Panc1 (cell line): ENCODE data around the gene TMEM273. TPM values are rescaled to one million over a fixed set of nuclear protein-coding genes. Genes with fewer than 3 reads are reported as not detected.

Experiments
- ATAC-seq: fragments of 200-7000 bp; cut with Tn5 transposase; 2 replicates; pipeline ENCODE4 v1.9.1; 2020; ENCODE audit warnings: mild to moderate bottlenecking, moderate library complexity
- BruUV-seq: library from RNA; stranded (reverse); fragments of 400-500 nt; replicated peaks from 2 replicates; lab custom pipeline; 2021; lab: Mats Ljungman, UMichigan
- CTCF ChIA-PET: fragments of 300-600 bp; sonication (Branson Sonifier 250); formaldehyde crosslinking; loops from one replicate; lab custom pipeline; 2022; ENCODE audit warnings: antibody characterized with exemption; lab: Charles Lee
- POLR2A ChIA-PET: fragments of 300-600 bp; sonication (Branson Sonifier 250); formaldehyde crosslinking; loops from one replicate; lab custom pipeline; 2022; ENCODE audit warnings: antibody characterized with exemption; lab: Charles Lee
- DNase-seq: peaks from one replicate; pipeline ENCODE4 v3.0.0-alpha.2; 2010; ENCODE audit warnings: low read depth, low spot score
- H3K27ac ChIP-seq: 2 replicates; pipeline ENCODE4 v1.5.1; 2011; ENCODE audit warnings: mild to moderate bottlenecking, low read length, inconsistent platforms
- H3K27me3 ChIP-seq: fragments of 200-500 bp; sonication (Bioruptor generic); 2 replicates; pipeline ENCODE4 v1.6.0; 2014; ENCODE audit warnings: low read length, inconsistent platforms; ENCODE audit not compliant: control insufficient read depth, insufficient read depth
- H3K36me3 ChIP-seq: fragments of 200-500 bp; sonication (Bioruptor generic); 2 replicates; pipeline ENCODE4 v1.5.1; 2014; ENCODE audit warnings: inconsistent platforms, mild to moderate bottlenecking, low read length, moderate library complexity; ENCODE audit not compliant: control insufficient read depth, insufficient read depth
- H3K4me1 ChIP-seq: 2 replicates; pipeline ENCODE4 v1.5.1; 2011; ENCODE audit warnings: inconsistent platforms, mild to moderate bottlenecking, low read length, moderate library complexity; ENCODE audit not compliant: control insufficient read depth, insufficient read depth
- H3K4me3 ChIP-seq, 2 experiments: 2 replicates each; pipeline ENCODE4 v1.5.1; 2011 to 2012; ENCODE audit warnings: low read depth in 2 of 2, low read length in 2 of 2, mild to moderate bottlenecking in 2 of 2, inconsistent platforms in 1 of 2, moderate library complexity in 1 of 2
- H3K9me3 ChIP-seq: fragments of 200-500 bp; sonication (Bioruptor generic); 2 replicates; pipeline ENCODE4 v1.5.1; 2014; ENCODE audit warnings: low read depth, mild to moderate bottlenecking, inconsistent platforms, low read length, moderate library complexity; ENCODE audit not compliant: control insufficient read depth, insufficient read depth
- POLR2AphosphoS5 ChIP-seq: IDR thresholded peaks from 2 replicates; pipeline ENCODE4 v1.6.1; 2012; ENCODE audit warnings: mild to moderate bottlenecking, low read depth, low read length, moderate library complexity
- SIN3A ChIP-seq: IDR thresholded peaks from 2 replicates; pipeline ENCODE4 v1.6.1; 2012; ENCODE audit warnings: low read depth, mild to moderate bottlenecking, low read length, moderate library complexity, borderline replicate concordance; ENCODE audit not compliant: insufficient read depth
- TCF7L2 ChIP-seq: IDR thresholded peaks from 2 replicates; pipeline ENCODE4 v1.6.1; 2011; ENCODE audit warnings: mild to moderate bottlenecking, low read depth, low read length, inconsistent platforms
- in situ Hi-C: cut with HindIII; loops from 2 replicates; pipeline ENCODE4 v1.10.0; 2016; ENCODE audit warnings: low sequenced_read_pairs, low pct_unique_long_range_greater_than_20kb
- intact Hi-C: fragments of 100-400 bp; cut with micrococcal nuclease; formaldehyde crosslinking; loops from one replicate; pipeline ENCODE4 v1.10.0; 2022; ENCODE audit not compliant: unreplicated experiment
- total RNA-seq: library from RNA; stranded (reverse); gene quantifications from one replicate; pipeline ENCODE4 v1.2.1, GENCODE V29; 2021; ENCODE audit not compliant: unreplicated experiment
- TF ChIP-seq, protein P1 (sequence below), 2 experiments: IDR thresholded peaks; 2 replicates each; pipeline ENCODE4 v1.6.1; 2011 to 2012; ENCODE audit warnings: low read depth in 2 of 2, control low read depth in 1 of 2, low read length in 1 of 2, mild to moderate bottlenecking in 1 of 2, moderate library complexity in 1 of 2; ENCODE audit not compliant: insufficient read depth in 1 of 2
- TF ChIP-seq, protein P2 (sequence below): fragments of 450-650 bp; IDR thresholded peaks from 2 replicates; pipeline ENCODE4 v1.5.1; 2017; ENCODE audit warnings: mild to moderate bottlenecking

Gene TMEM273
- total RNA-seq, 1 experiment from 2014 or later, result 0.23 TPM

DNA sequence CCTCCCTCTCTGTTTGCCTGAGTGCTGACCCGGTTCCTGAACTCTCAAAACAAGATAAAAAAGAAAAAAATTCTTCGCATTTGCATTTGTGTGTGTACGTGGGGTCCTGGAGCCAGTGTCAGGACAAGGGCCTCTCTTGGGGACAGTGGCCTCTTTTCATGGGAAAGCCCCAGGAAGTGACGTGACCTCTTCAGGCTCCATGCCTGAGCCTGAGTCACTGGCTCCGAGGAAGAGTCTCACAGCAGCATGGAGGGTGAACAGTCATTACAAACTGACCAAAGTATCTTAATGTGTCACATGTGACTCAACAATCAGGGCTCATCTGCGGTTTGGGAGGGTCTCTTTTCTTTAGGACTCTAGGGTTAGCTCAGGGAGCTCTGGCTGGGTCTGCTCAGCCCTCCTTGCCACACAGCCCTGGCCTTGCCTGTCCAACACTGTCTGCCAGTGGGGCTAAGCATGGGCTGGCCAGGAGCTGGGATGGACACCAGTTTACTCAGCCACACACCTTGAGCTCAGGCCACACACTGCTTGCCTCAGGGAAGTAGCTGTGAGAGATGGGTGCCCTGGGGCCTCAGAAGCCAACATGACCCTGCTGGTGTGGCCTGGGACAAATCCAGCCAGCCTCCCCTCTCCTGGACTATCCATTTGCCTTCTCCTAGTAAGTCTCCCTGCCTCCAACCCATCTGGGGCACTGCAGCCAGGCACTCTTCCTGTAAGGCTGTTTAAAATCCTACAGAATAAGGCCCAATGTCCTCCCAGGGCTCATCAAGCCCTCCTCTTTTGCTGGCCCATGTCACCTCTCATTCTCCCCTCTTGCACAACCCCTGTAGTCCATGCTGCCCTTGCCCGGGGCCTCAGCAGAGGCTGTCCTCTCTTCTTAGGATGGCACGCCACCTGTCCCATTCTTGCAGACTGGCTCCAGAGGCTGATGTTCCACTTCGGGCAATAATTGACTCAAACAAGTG is 10.5 kb downstream of the TMEM273 start:
- no peaks in the 10 kb centered on the region for H3K4me1 ChIP-seq
- H3K27ac ChIP-seq, result no peak overlapping the region
- peak; percentile 2 for DNase-seq
- TF ChIP-seq SIN3A (no peak), TCF7L2 (no peak), POLR2AphosphoS5 (no peak)
- TF ChIP-seq, protein P1, sequence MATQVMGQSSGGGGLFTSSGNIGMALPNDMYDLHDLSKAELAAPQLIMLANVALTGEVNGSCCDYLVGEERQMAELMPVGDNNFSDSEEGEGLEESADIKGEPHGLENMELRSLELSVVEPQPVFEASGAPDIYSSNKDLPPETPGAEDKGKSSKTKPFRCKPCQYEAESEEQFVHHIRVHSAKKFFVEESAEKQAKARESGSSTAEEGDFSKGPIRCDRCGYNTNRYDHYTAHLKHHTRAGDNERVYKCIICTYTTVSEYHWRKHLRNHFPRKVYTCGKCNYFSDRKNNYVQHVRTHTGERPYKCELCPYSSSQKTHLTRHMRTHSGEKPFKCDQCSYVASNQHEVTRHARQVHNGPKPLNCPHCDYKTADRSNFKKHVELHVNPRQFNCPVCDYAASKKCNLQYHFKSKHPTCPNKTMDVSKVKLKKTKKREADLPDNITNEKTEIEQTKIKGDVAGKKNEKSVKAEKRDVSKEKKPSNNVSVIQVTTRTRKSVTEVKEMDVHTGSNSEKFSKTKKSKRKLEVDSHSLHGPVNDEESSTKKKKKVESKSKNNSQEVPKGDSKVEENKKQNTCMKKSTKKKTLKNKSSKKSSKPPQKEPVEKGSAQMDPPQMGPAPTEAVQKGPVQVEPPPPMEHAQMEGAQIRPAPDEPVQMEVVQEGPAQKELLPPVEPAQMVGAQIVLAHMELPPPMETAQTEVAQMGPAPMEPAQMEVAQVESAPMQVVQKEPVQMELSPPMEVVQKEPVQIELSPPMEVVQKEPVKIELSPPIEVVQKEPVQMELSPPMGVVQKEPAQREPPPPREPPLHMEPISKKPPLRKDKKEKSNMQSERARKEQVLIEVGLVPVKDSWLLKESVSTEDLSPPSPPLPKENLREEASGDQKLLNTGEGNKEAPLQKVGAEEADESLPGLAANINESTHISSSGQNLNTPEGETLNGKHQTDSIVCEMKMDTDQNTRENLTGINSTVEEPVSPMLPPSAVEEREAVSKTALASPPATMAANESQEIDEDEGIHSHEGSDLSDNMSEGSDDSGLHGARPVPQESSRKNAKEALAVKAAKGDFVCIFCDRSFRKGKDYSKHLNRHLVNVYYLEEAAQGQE (IDR thresholded peaks at IDR 0.05; ENCODE audit: insufficient read depth in 1 of 2, low read depth in 2 of 2, low read length in 1 of 2), result no peak
- TF ChIP-seq, protein P2, sequence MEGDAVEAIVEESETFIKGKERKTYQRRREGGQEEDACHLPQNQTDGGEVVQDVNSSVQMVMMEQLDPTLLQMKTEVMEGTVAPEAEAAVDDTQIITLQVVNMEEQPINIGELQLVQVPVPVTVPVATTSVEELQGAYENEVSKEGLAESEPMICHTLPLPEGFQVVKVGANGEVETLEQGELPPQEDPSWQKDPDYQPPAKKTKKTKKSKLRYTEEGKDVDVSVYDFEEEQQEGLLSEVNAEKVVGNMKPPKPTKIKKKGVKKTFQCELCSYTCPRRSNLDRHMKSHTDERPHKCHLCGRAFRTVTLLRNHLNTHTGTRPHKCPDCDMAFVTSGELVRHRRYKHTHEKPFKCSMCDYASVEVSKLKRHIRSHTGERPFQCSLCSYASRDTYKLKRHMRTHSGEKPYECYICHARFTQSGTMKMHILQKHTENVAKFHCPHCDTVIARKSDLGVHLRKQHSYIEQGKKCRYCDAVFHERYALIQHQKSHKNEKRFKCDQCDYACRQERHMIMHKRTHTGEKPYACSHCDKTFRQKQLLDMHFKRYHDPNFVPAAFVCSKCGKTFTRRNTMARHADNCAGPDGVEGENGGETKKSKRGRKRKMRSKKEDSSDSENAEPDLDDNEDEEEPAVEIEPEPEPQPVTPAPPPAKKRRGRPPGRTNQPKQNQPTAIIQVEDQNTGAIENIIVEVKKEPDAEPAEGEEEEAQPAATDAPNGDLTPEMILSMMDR, result no peak
- H3K36me3 ChIP-seq, result no peaks in the 10 kb centered on the region
- no peak overlapping the region for H3K4me3 ChIP-seq
- no peaks in the 10 kb centered on the region for H3K9me3 ChIP-seq
- peak; percentile 79 for ATAC-seq
- in situ Hi-C loops (no loop called here), intact Hi-C loops (no loop called here)
- ChIA-PET CTCF (no interaction called here), POLR2A (interaction anchor here (0.6 kb wide), 1 partner anchor 9 kb away, joined by 3 read pairs; no protein-coding TSS in a partner anchor)
- peaks cover 7% of the 10 kb centered on the region; the same call in 1 of the 2 replicates for H3K27me3 ChIP-seq
- no TSS peak for BruUV-seq

DNA sequence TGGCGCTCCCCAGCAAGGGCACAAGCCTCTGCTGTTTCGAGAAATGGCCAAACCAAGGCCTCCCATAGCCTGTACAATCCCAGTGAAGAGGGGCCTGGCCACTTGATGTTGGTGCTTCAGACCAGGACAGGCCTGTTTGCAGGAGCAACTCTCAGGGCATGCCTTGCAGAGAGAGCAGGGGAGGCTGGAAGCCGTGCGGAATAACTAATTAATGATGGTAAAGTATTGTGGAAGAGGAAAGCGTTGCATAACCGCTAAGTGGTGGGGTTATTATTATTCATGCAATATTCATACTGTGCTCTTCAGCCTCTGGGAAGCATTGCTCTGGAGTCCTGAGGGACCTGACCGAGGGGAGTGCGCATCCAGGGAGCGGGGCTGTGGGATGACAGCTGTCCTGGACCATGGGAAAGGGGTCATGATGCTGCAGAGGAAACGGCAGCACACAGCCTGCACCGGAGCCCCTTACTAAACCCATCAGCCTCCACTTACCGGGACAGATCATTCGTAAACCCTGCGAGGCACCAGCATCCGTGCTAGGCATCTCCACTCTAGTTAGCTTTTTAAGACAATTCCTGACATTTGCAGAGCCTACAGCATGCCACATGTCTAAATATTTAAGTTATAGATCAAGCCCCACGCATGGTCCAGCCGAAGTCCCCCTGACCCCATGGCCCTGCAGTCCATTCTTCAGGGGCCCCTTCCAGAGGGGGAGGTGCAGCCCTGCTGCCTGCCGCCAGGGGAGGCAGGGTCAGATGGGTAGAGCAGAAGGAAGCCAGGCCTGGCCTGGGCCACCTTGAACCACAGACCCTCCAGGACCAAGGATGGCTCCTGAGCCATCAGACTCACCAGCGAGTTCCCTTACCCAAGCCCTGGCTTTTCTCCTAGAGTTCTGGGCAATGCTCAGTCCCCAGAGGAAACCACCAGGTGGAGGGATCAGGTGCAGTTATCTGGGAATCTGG is 11.6 kb downstream of the TMEM273 start:
- H3K36me3 ChIP-seq, result no peaks in the 10 kb centered on the region
- H3K4me1 ChIP-seq, result no peaks in the 10 kb centered on the region
- intact Hi-C loops, result no loop called here
- ATAC-seq (no peak), DNase-seq (no peak)
- in situ Hi-C loops, result no loop called here
- H3K9me3 ChIP-seq, result no peaks in the 10 kb centered on the region
- ChIA-PET CTCF (no interaction called here), POLR2A (no interaction called here)
- peaks cover 7% of the 10 kb centered on the region; the same call in 1 of the 2 replicates for H3K27me3 ChIP-seq
- no peak overlapping the region for H3K4me3 ChIP-seq
- no peak overlapping the region for H3K27ac ChIP-seq
- TF ChIP-seq, protein P2, result no peak
- TF ChIP-seq POLR2AphosphoS5, result no peak
- BruUV-seq, result no TSS peak
